Measurements from ENCODE around the gene ZNF280C. TPM values are rescaled to one million over a fixed set of nuclear protein-coding genes. Genes with fewer than 3 reads are reported as not detected.

The ZNF280C gene
- total RNA-seq, 2 donors from 2014 or later, result 4.1 to 6.7 TPM

GRCh38 chrX:130165703-130166502 lies 102.8 kb downstream of the ZNF280C start, which contains the start of gene AIFM1:
Gene AIFM1, minus strand, starts transcription at chrX:130165841. Its CDS starts 185 bp downstream, at chrX:130165656.
- peak; percentile 93 for DNase-seq (ENCODE audit: low spot score)
- Mint-ChIP-seq H3K4me1 (ENCODE audit: low read depth in 2 of 2) (peaks cover 17 to 35% of the 10 kb centered on the region in 2 donors), H3K4me3 (peak within 1 kb of the TSS; percentile 97), H3K27ac (peak within 1 kb of the TSS; percentile 93 to 95), H3K36me3 (no peaks in the 10 kb centered on the region), H3K27me3 (peaks cover 0 to 3% of the 10 kb centered on the region in 2 donors), H3K9me3 (no peaks in the 10 kb centered on the region)
- ATAC-seq, result peak; percentile 96

DNA sequence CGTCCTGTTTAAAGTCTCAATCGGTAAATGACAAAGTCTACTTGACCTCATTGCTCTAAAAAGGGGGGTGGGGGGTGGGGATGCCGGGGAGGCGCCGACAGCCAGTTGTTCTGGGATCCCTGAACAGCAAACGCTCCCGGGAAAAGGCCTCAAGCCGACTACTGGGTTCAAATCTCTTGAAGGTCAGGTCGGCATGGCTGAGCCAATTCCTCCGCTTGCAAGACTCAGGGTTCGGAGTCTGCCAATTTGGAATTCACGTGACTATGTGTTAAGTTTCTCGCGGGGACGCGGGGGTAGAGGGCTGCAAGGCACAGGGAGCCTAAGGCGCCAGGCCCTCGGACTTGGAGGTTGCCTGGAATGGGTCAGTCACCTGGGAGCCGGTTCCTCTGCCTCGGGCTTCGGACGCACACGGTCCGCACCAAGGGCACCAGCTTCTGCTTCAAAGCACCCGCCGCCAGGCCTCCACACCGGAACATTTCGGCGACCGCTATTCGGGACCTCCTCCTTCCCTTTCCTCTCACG lies 103.5 kb downstream of the ZNF280C start:
- ATAC-seq, result no peak
- peak overlapping the region; percentile 97 for H3K4me3 Mint-ChIP-seq

DNA sequence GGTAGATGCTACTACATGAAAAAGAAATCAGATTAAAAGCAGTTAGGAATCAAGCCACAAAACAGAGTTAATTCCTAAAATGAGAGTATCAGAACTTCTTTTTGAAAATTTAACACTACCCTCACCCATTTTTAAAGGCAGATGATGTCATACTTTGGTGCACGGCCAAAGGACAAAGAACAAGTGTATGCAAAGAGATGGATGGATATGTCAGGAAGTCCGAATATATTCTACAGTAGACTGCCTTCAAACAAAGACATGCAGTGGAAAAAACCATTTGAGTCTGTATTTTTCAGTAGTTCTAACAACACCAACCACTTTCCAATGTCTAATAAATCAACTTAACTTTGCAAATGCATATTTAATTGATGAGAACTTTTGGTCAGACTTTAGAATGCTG lies 105.3 kb downstream of the ZNF280C start:
- Mint-ChIP-seq H3K4me1 (ENCODE audit: low read depth in 2 of 2) (peaks cover 17 to 26% of the 10 kb centered on the region in 2 donors), H3K4me3 (no peak overlapping the region), H3K27ac (no peak overlapping the region), H3K27me3 (peaks cover 0 to 8% of the 10 kb centered on the region in 2 donors), H3K36me3 (no peaks in the 10 kb centered on the region), H3K9me3 (no peaks in the 10 kb centered on the region)
- ATAC-seq (no peak), DNase-seq (ENCODE audit: low spot score) (no peak)

More for the DNA sequence above, 103.5 kb downstream of the ZNF280C start:
- Mint-ChIP-seq H3K27ac (peak overlapping the region; percentile 93 to 95), H3K27me3 (peaks cover 0 to 3% of the 10 kb centered on the region in 2 donors), H3K9me3 (no peaks in the 10 kb centered on the region), H3K36me3 (no peaks in the 10 kb centered on the region), H3K4me1 (ENCODE audit: low read depth in 2 of 2) (peaks cover 15 to 28% of the 10 kb centered on the region in 2 donors)
- no peak for DNase-seq (ENCODE audit: low spot score)

- no peak for ATAC-seq
- Mint-ChIP-seq H3K9me3 (no peaks in the 10 kb centered on the region), H3K36me3 (no peaks in the 10 kb centered on the region), H3K4me3 (no peak overlapping the region), H3K27ac (peak overlapping the region in 1 of 2 donors; percentile 67), H3K4me1 (ENCODE audit: low read depth in 2 of 2) (peaks cover 17 to 26% of the 10 kb centered on the region in 2 donors), H3K27me3 (peaks cover 0 to 8% of the 10 kb centered on the region in 2 donors)
- no peak for DNase-seq (ENCODE audit: low spot score)
Observed at GRCh38 chrX:130162094-130162735, 106.5 kb downstream of the ZNF280C start.

- H3K36me3 Mint-ChIP-seq, result no peaks in the 10 kb centered on the region
- no peak overlapping the region for H3K4me3 Mint-ChIP-seq
- ATAC-seq (no peak), DNase-seq (ENCODE audit: low spot score) (no peak)
- H3K27ac Mint-ChIP-seq, result no peak overlapping the region
- peaks cover 0 to 5% of the 10 kb centered on the region in 2 donors for H3K27me3 Mint-ChIP-seq
- peaks cover 8 to 12% of the 10 kb centered on the region in 2 donors for H3K4me1 Mint-ChIP-seq (ENCODE audit: low read depth in 2 of 2)
- H3K9me3 Mint-ChIP-seq, result no peaks in the 10 kb centered on the region
Observed at GRCh38 chrX:130159776-130160175, 108.9 kb downstream of the ZNF280C start.

- no peak for ATAC-seq
- H3K9me3 Mint-ChIP-seq, result no peaks in the 10 kb centered on the region
- H3K4me1 Mint-ChIP-seq (ENCODE audit: low read depth in 2 of 2), result peaks cover 8 to 9% of the 10 kb centered on the region in 2 donors
- no peak overlapping the region for H3K4me3 Mint-ChIP-seq
- DNase-seq (ENCODE audit: low spot score), result no peak
- H3K36me3 Mint-ChIP-seq, result no peaks in the 10 kb centered on the region
- peaks cover 0 to 5% of the 10 kb centered on the region in 2 donors for H3K27me3 Mint-ChIP-seq
- H3K27ac Mint-ChIP-seq, result no peak overlapping the region
Observed at GRCh38 chrX:130158311-130158710, 110.4 kb downstream of the ZNF280C start.

DNA sequence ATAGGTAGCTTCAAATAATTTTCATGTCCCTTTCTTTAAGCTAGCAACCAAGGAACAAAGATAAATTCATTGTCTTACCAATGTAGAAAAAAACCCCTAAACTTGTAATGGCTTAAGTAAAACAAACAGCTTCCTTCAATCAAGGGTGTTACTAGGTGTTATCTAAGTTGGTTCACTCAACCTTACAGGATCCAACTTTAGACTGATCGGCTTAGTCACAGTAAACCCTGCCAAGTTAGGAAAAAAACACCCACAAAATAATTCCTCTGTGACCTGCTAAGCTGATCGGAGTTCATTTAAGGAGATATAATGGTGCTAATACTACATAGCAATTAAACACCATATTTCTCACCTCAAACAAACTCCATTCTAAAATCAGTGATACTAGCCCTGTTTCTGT lies 113.1 kb downstream of the ZNF280C start:
- Mint-ChIP-seq H3K36me3 (no peaks in the 10 kb centered on the region), H3K4me1 (ENCODE audit: low read depth in 2 of 2) (peaks cover 0 to 2% of the 10 kb centered on the region in 2 donors), H3K27ac (no peak overlapping the region), H3K4me3 (no peak overlapping the region), H3K27me3 (peaks cover 0 to 5% of the 10 kb centered on the region in 2 donors), H3K9me3 (no peaks in the 10 kb centered on the region)
- DNase-seq (ENCODE audit: low spot score), result no peak
- no peak for ATAC-seq

Other genes with a start within 250 kb of the ZNF280C start
- 10 to 100 TPM; 38.8 to 71.0 TPM for gene ELF4, start 158.4 kb downstream of the ZNF280C start, total RNA-seq
- 10 to 100 TPM; 38.6 to 49.1 TPM for gene AIFM1, start 103.1 kb downstream of the ZNF280C start, total RNA-seq
- 10 to 100 TPM; 25.4 to 44.2 TPM for gene RAB33A, start 96.9 kb downstream of the ZNF280C start, total RNA-seq
- 10 to 100 TPM; 11.9 to 12.1 TPM for gene SLC25A14, start 71.0 kb upstream of the ZNF280C start, total RNA-seq
- gene GPR119, start 116.8 kb upstream of the ZNF280C start, total RNA-seq, result not detected
- gene RBMX2, start 133.1 kb upstream of the ZNF280C start, total RNA-seq, result 10 to 100 TPM; 22.3 to 24.4 TPM